NCI-H748 (cell line): ENCODE results near the gene MCAT.

Experiments used
- DNase-seq: peaks from one replicate; lab custom pipeline; 2025; ENCODE audit not compliant: unreplicated experiment; lab: John Stamatoyannopoulos, UW

MCAT gene, protein sequence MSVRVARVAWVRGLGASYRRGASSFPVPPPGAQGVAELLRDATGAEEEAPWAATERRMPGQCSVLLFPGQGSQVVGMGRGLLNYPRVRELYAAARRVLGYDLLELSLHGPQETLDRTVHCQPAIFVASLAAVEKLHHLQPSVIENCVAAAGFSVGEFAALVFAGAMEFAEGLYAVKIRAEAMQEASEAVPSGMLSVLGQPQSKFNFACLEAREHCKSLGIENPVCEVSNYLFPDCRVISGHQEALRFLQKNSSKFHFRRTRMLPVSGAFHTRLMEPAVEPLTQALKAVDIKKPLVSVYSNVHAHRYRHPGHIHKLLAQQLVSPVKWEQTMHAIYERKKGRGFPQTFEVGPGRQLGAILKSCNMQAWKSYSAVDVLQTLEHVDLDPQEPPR

DNA sequence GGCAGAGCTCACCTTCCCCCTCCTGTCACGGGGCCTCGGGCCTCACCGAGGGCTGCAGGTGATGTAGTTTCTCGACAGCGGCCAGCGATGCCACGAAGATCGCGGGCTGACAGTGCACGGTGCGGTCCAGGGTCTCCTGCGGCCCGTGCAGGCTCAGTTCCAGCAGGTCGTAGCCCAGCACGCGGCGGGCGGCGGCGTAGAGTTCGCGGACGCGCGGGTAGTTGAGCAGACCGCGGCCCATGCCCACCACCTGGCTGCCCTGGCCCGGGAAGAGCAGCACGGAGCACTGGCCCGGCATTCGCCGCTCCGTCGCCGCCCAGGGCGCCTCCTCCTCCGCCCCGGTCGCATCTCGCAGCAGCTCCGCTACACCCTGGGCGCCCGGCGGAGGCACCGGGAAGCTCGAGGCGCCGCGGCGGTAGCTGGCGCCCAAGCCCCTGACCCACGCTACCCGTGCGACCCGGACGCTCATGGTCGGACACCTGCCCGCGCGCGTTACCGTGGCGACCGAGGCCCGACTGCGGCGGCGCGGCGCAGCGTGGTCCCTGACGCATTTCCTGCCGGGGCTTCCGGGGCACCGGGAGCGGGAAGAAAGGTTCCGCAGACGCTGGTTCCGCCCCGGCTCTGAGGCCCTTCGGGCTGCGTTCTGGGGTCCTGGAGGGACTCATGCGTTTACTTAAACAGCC lies at the start of gene MCAT:
Gene MCAT, minus strand, starts transcription at position 519 of the 683 bp plus-strand sequence. Its CDS starts 50 bp downstream, at position 469.
- peak; percentile 91 for DNase-seq

DNA sequence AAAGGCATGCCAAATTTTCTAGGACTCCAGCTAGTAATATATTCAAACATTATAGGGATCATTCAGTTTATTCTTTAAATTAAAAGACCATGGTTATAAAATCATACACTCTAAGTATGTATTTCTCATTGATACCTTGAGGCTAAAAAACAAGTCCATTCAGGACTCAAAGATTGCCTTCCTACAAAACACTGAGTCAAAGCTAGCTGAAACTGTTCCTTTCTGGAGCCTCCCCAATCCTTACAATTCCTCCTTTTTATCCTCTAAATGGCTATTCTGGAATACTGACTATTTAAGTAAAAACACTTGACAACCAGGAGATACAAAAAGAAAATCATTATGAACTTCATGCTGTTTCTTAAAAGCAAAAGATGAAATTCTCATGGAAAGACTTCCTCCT lies 48.6 kb upstream of the MCAT start:
- no peak for DNase-seq

DNA sequence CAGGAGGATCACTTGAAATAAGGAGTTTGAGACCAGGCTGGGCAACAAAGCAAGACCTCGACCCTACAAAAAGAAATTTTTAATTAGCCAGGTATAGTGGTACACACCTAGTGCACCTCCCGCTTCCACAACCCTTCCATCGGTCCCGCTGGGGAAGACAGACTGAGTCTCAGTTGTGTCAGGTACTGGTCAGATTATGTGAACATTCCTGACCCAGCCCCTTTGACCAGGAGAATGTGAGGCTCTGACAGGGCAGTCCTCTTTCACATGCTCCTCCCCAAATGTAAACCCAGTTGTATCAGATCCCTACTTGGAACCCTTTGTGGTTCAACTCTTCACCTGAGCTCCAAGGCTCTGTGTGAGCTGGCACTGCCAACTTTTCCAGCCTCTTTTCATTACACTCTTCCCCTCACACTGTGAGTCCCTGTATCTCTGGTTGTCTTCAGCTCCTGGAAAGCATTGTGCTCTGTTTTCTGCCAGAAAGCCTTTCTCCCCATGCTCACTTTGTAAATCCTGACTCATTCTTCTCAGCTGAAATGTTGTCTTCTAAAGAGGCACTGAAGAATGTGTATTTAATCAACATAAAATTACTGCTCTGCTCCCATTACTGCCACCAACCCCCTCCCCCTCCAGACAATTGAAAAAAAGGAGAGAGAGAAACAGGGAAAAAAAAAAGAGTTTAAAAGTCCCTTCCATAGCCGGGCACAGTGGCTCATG lies 45.8 kb upstream of the MCAT start:
- DNase-seq = no peak

DNA sequence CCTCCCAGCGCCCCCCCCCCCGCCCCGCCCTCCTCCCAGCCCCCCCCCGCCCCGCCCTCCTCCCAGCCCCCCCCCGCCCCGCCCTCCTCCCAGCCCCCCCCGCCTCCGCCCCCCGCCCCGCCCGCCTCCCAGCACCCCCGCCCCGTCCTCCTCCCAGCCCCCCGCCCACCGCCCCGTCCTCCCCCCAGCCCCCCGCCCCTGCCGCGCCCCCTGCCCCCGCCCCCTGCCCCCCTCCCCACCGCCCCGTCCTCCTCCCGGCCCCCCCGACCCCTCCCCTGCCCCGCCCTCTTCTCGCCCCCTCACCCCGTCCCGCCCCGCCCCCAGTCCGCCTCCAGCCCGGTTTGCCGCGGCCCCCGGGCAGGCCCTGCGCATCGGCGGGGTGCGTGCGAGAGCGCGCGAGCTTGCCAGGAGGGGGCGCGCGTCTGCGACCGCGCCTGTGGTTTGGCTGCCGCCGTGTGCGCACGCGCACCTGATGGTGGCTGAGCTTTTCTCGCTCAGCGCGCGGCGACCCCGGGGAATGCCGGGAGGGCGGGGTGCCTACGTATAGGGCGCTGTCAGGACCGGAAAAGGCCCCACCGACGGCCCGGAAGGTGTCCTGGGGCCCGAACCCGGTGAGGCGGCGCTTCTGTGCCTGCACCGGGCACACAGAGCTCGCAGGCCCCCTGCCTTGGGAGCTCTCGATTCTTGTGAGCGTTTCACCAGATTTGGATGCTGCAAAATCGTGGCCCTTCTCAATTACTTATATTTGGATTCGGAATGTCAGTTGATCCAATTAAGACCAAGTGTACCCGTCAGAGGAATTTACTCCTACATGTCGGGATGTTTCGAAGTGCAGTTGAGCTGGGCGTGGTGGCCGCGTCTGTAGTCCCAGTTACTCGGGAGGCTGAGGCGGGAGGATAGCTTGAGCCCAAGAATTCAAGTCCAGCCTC lies 44.2 kb upstream of the MCAT start:
- DNase-seq = peak; percentile 96

DNA sequence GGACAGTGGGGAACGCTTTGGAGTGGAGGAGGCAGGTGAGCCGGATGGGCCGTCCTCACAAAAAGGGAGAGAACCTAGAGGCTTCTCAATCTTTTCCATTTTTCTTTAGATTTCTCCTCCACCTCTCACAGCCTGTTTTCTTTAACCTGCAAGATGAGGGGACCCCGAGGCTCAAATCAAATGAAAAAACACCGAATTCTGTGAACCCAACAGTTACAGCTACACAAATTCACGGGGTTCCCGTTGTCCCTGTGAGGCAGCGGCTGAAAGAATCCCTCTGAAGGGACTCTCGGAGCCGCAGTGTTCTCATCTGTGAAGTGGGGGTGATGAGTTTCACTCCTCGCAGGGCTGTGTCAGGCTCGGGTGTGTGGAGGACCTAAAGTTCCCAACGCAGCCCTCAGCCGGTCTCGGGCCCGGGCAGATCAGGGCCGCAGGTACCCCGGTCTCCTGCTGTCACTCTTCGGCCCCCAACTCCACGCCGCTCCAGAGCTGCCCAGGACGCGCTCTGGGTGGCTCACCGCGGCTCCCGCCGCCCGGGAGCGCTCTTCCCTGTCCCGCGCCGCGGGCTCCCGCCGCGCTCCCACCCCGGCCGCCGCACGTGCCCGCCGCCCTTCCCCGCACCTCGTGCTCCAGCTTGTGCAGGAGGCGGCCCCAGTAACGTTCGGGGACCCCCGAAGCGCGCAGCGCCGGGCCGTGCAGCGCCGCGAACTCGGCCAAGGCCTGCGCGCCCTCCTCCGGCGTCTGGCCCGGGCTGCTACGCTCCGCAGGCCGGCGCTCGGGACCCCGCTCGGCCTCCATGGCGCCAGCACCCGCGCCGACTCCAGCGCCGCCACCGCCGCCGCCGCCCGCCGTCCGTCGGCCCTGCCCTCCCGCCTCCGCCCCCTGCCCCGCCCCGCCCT lies 43.3 kb upstream of the MCAT start, which contains the start of gene TTLL12:
Gene TTLL12, minus strand, starts transcription at position 863 of the 899 bp plus-strand sequence. Its CDS starts 65 bp downstream, at position 798.
- peak; percentile 66 for DNase-seq

DNA sequence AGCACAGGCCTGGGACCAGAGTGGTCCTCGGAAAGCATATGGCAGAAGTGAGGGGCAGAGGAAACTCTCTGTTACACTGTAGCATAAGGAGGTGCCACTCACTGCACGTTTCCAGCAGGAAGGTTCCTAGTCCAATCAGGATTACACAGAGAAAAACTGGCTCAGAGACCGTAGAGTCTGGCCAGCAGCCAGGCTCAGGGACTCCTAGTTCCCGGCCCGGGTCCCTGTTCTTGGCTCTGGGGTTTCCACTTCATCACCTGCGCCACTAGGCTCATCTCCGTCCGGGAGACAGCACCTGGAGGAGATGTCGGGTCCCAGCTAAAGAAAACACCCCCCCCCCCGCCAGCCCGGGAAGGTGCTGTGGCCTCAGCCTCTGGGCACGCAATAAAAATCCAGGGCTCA lies 42.7 kb upstream of the MCAT start:
- DNase-seq = peak; percentile 51

DNA sequence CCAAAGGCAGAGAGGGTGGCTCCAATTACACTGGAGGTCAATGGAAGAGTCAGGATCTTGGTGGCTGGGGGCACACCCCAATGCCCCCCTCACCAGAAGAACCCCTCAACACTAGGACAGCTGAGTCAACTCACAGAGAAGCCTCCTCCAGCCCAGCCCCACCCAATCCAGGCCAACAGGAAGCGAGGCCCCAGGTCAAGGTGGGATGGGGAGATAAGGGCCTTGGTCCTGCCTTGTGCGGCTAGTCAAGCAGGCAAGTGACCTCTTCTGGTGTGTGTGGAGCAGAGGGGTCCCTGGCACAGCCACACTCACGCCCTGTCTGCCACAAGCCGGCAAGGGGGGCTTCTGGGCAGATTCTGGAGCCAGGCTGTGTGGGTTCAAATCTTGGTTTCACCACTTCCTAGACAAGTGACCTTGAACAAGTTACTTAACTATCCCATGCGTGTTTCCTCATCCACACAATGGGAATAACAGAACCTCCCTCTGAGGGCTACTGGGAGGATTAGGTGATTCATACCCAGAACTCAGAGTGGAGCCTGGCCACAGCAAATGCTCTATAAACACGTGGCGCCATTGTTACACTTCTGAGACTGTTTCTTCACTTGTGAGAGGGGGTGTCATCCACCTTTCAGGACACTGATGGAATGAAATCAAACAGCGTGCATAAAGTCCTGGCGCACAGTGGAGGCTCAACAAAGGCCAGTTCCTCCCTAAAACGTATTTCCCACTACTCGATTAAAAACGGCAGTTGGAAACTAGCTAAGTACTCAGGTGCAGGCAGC lies 40.5 kb upstream of the MCAT start:
- DNase-seq = no peak

DNA sequence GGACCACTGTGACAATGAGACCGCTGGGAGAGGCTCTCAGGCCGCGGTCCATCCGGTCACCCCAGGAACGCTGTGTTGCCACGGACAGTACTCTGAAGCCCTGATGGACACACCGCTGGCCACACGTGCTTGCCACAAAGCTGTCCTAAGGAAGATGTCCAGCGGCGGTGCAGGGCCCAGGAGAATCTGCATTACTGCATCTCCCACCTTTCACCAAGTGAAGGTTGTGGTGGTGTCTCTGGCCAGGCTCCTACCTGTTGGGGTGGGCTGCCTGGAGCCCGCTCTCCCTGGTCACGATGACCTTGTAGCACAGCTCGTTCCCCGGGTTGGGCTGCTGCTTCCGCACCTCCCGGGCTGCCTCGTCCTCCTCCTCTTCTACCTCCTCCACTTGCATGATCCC lies 39.5 kb upstream of the MCAT start:
- DNase-seq = no peak

DNA sequence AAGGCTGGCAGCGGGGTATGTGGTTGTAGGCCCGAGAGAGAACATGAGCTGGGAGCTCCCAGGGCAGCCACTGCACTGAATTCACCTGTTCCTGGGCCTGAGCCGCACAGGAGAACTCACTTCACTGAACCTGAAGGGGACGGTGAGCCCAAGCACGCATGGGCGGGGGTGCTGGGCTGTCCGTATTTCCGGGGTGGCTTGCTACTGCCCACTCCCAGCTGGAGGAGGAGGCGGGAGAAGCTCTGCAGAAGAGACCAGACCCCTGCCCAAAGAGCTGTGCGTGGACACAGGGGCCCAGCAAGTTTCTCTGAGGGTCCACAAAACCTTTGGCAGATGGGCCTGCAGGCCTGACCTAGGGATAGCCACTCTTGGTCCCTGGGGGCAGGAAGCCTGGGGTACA lies 38.9 kb upstream of the MCAT start:
- DNase-seq = no peak

DNA sequence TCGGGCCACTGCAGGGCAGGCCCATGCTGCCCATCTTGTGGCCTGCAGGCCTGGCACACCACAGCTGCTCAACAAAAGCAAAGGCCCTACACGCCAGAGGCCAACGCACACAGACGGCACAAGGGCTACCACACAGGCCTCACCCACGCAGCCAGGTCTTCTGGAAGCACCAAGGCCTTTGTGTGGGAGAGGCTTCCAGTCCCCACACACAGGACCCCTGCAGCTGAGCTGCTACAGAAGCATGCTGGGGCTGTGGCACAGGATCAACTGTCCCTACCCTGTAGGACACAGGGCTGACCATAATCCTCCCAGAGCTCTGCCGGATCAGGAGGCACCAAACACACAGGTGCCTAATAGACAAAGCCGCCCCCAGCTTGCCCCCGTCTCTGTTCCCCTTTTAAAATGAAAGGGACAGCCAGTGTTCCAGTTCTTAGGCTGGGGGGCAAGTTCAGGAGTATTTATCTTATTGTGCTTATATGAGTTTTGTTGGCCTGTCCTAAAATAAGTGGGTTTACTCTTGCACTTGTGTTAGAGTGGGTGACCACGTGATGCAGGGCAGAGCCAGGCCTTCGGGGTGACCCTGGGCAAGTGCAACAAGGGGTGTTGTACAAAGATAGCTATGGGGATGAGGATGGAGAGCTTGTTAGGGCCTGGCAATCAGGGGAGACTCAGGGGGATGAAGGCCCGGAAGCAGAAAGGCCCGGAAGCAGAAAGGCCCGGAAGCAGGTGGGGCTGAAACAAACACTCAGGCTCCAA lies 38.3 kb upstream of the MCAT start:
- no peak for DNase-seq

DNA sequence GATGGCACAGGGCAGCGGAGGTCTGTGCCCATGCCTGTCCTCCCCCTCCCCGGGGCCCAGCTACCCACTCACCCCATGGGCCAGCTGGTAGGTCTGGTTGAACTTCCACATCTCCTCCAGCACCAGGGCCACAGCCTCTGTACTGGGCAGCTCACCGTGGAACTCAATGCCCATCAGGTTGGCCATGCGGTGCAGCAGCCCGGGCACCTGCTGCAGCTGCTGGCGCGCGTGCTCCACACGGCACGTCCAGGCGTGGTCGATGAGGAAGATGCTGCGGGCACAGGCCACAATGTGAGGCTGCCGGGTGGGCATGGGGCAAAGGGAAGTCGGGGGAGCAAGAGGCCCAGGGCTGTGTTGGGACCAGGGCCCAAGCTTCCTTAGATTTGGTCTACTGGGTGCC lies 37.5 kb upstream of the MCAT start:
- DNase-seq = no peak

DNA sequence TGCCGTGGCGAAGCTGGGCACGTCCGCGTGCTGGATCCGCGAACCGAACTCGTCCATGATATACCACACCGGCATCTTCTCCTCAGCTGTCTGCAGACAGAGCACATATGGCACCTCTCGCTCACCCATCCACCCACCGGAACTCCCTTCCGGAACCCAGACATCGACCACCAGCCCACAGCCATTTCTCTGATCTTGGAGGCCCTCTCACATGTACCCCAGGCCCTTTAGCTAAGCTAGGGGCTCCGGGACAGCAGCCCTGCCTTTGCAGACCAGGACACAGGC lies 36.7 kb upstream of the MCAT start:
- DNase-seq = no peak

DNA sequence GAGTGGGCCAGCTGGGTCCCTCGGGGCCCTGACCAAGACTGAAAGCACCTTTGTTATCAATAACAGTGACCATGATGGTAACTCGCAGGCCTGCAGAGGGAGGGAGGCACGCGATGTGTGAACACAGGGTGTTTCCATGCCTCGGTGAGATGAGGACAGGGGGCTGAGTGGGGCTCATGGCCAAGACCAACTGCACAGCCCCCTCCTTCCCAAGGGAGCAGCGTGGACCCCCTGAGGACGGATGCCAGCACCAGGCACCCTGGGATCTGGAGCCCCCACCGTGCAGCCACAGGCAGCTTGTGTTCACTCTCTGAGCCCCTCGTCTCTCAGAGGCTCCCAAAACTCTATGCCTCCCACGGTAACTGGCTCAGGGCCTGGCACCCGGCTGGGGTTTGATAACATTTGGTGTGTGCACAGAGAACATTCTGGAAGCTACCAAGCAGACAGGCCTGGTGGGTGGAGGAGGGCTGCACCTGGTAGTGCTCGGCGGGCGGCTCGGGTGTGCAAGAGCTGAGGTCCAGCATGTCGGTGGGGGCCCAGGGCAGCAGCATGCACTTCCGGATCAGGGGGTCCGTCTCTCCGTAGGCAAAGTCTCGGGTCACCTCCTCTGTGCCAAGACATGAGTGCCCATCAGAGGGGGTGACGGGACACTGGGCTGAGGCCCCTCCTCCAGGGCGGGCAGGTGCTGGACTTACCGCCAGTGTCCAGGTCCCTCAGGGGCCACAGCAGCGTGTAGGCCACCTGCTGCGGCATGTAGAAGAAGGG lies 36.1 kb upstream of the MCAT start:
- no peak for DNase-seq

DNA sequence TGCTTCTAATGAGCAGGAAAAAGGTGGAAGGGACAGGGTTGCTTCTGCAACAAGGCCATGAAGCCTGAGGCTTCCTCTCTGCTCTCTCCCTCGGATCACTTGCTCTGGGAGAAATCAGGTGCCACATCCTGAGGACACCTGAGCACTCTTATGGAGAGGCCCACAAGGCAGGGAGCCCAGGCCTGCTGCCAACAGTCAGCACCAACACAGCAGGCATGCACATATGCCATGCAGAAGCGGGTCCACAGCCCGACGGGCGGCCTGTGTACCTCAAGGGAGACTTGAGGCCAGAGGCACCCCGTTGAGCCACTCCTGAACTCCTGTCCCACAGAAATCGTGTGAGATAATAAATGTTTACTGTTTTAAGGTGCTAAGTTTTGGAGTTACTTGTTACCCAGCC lies 34.3 kb upstream of the MCAT start:
- DNase-seq = no peak

DNA sequence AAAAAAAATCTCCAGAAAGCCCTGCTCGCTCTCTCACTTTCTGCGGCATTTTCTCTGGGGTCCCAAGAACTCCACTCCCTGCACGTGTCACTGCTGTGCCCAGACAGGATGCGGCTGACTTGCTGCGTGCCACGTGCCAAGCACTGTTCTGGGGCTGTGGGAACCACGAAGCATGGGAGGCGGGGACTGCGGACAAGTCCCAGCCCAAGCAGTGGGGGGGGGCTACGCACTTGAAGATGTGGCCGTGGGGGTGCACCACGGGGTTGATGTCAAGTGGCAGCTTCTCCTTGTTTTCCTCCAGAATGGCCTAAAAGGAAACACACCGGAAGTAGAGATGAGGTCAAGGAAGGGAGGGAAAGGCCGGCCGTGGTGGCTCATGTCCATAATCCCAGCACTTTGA lies 32.9 kb upstream of the MCAT start:
- DNase-seq = no peak

DNA sequence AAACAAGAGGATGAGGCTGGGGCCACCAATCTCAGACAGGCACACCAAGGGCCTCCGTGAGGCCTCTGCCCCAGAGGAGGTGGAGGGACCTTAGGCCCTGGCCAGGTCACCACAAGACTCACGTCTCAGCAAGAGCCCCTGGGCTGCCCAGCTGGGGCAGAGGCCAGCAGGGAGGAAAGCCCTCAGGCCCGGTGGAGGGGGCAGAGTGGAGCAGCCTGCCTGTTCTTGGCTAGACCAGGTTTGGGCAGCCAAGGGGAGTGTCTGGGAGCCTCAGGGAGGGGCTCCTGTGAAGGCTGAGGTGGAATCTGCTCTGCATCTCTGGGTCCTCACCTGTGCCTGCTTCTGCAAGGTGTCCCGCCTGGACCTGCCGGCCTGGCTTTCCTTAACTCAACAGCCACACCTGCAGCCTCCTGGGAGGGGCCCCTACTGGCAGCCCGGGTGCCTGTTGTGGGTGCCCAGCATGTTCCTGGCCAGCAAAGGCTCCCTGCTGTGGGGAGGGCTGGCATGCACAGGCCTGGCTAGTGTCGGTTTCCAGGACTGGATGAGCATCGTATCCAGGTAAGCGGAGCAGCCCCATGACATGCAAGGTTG lies 31.8 kb upstream of the MCAT start:
- DNase-seq = no peak

DNA sequence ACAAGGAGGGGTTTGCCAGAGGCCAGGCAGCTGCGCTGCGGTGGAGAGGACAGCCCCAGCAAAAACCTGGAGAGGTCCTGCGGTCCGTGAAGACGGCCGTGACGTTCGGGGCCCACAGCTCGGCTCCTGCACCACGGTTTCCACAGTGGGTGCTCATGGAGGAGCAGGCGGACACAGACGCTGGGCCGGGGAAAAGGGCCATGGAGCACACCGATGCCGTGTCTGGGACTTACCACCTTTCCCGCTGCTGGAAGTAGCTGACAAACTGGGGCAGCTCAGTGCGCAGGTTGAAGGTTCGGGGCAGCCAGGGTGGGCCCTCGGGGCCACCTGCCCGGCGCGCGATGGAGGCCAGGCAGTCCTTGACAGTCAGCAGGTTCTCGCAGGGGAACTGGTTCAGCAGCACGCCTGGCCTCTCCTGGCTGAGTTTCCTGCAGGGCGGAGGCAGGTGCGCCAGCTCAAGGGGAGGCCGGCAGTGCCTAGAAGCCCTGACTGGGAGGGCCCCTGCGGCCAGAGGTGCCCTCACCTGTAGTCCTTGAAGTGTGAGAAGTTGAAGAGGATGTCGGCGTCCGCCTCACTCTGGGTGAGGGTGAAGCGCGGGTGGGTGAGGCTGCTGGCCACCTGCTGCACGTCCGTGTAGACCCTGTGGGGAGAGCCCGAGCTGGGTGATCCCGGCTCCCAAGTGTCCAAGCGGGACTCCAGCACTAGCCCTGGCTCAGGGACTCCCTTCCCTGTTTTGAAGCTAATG lies 30.9 kb upstream of the MCAT start:
- DNase-seq = no peak
